SU-DHL-6 (cell line): Measurements from ENCODE around the gene NUP210.

ENCODE experiments used
- CTCF ChIP-seq: fragments of 200-600 bp; sonication (generic); IDR thresholded peaks from one replicate; pipeline ENCODE4 v1.5.1; 2017; ENCODE audit warnings: antibody characterized with exemption, mild to moderate bottlenecking, low read length, moderate library complexity; ENCODE audit not compliant: insufficient read depth, poor library complexity, severe bottlenecking
- EZH2phosphoT487 ChIP-seq: fragments of 200-600 bp; sonication (generic), shearing (Covaris generic); conservative IDR thresholded peaks from 2 replicates; pipeline ENCODE4 v1.6.1; 2018; ENCODE audit warnings: mild to moderate bottlenecking, antibody characterized with exemption, low read length, moderate library complexity, mixed read lengths

- no peak for TF ChIP-seq CTCF
- no peak for TF ChIP-seq EZH2phosphoT487
Measured at GRCh38 chr3:13338231-13338630, 81.9 kb downstream of the NUP210 start.
